ENCODE measurements around the gene TARS2. TPM values are rescaled to one million over a fixed set of nuclear protein-coding genes. Genes with fewer than 3 reads are reported as not detected.
A peak's percentile ranks its signal among the peaks of the same experiment; 100 is the strongest.

The TARS2 gene
- total RNA-seq, 6 donors from 2014 or later, result 7.1 to 24.1 (median 14.2) TPM

DNA sequence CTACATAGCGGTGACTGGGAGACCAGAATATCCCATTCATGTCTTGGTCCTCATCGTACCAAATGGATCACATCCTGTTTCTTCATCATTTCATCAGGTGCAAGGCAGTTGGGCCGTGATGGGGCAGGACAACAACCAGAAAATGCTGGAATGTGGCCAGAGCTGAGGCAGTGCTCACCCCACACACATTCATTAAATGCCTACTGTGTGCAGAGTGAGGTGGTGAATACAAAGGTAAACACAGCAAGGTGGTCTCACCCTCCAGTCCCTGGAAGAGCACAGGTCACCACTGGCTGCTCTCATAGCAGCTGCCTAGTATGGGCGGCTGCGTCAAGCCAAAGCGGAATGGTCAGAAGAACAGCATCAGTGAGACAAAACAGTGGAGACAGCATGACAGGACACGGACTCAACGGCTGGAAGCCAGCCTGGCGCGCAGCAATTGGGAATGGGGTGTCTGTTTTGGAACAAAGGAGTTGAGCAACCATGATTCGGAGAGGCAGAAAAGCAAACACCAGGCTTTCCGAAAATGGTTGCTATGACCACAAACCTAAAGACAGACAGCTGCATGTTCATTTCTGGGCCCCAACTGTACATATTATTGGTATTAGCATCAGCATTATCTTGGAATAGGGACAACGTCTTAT lies 56.4 kb downstream of the TARS2 start:
- no peaks in the 10 kb centered on the region for H3K9me3 ChIP-seq
- no peak overlapping the region for H3K4me3 ChIP-seq
- H3K27me3 ChIP-seq, result no peaks in the 10 kb centered on the region
- peaks cover 0 to 15% (median 8%) of the 10 kb centered on the region in 4 donors for H3K4me1 ChIP-seq
- H3K36me3 ChIP-seq, result no peaks in the 10 kb centered on the region
- TF ChIP-seq EP300 (IDR thresholded peaks at IDR 0.05) (no peak), POLR2AphosphoS5 (IDR thresholded peaks at IDR 0.05) (peak; percentile 36 to 44)
- no peak overlapping the region for H3K27ac ChIP-seq
- ATAC-seq (ENCODE audit: low FRiP score in 2 of 2), result peak in 1 of 2 donors; percentile 60
- WGBS, 2 donors, result 54 to 75% methylated on average over 13 of the region's 13 CpGs
- no peak for DNase-seq

DNA sequence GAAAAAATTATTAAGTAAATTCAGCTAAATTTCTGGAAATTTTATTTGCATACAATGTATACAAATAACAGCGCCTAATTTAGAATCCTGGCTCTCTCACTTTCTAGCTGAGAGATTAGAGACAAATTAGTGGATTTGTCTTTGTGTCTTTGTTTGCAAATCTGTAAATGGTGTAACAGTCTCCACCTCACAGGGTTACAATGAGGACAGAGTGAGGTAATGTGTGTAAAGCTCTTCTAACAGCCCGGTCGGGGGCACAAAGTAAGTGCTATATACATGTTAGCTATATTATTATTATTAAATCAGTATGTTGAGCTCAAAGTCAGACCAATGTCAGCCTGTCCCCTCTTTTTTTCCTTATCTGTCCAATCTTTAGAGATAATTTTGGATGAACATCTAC lies 57.0 kb downstream of the TARS2 start:
- H3K36me3 ChIP-seq, result no peaks in the 10 kb centered on the region
- no peaks in the 10 kb centered on the region for H3K9me3 ChIP-seq
- H3K27ac ChIP-seq, result no peak overlapping the region
- no peak for TF ChIP-seq EP300 (IDR thresholded peaks at IDR 0.05)
- no peak for TF ChIP-seq POLR2A (IDR thresholded peaks at IDR 0.05)
- no peak for TF ChIP-seq POLR2AphosphoS5 (IDR thresholded peaks at IDR 0.05)
- TF ChIP-seq, protein P1, sequence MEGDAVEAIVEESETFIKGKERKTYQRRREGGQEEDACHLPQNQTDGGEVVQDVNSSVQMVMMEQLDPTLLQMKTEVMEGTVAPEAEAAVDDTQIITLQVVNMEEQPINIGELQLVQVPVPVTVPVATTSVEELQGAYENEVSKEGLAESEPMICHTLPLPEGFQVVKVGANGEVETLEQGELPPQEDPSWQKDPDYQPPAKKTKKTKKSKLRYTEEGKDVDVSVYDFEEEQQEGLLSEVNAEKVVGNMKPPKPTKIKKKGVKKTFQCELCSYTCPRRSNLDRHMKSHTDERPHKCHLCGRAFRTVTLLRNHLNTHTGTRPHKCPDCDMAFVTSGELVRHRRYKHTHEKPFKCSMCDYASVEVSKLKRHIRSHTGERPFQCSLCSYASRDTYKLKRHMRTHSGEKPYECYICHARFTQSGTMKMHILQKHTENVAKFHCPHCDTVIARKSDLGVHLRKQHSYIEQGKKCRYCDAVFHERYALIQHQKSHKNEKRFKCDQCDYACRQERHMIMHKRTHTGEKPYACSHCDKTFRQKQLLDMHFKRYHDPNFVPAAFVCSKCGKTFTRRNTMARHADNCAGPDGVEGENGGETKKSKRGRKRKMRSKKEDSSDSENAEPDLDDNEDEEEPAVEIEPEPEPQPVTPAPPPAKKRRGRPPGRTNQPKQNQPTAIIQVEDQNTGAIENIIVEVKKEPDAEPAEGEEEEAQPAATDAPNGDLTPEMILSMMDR (IDR thresholded peaks at IDR 0.05), result no peak
- DNase-seq (no peak), ATAC-seq (ENCODE audit: low FRiP score in 2 of 2) (peak in 1 of 2 donors; percentile 22)
- H3K4me3 ChIP-seq, result no peak overlapping the region
- H3K4me1 ChIP-seq, result peaks cover 0 to 17% (median 10%) of the 10 kb centered on the region in 4 donors
- H3K27me3 ChIP-seq, result no peaks in the 10 kb centered on the region
- 59 to 61% methylated on average over 3 of the region's 3 CpGs for WGBS, 2 donors

DNA sequence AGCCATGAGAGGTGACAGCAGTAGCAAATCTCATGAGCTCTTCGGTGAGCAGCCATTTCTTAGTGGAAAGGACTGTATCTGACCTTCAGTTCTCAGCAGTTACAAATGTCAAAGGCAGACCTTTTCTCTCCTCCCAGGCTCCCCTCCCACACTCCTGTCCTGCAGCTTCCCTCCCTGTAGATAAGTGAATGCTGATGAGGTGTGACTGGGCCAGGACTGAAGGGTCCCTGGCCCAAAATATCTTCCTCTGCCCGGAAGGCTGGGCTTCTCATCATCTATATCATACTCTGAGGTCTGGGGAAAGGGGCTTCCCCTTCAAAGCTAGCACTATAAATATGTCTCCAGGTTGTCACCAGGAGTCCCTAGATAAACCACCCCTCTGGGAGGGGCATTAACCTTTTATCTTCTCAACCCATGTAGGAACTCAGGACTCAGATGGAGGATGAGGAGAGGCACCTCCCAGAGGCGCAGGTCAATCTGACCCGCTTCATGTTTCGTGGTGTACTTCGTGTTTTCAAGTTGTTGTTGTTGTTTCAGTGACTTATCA lies 58.3 kb downstream of the TARS2 start:
- 79 to 80% methylated on average over 6 of the region's 6 CpGs for WGBS, 2 donors
- no peak for DNase-seq
- Histone ChIP-seq H3K4me1 (peaks cover 10 to 29% (median 23%) of the 10 kb centered on the region in 4 donors), H3K27me3 (no peaks in the 10 kb centered on the region), H3K9me3 (no peaks in the 10 kb centered on the region), H3K4me3 (no peak overlapping the region), H3K27ac (no peak overlapping the region), H3K36me3 (no peaks in the 10 kb centered on the region)
- ATAC-seq (ENCODE audit: low FRiP score in 2 of 2), result no peak
- TF ChIP-seq POLR2AphosphoS5 (IDR thresholded peaks at IDR 0.05) (no peak), POLR2A (IDR thresholded peaks at IDR 0.05) (no peak), EP300 (IDR thresholded peaks at IDR 0.05) (no peak)
- TF ChIP-seq, protein P1 (IDR thresholded peaks at IDR 0.05), result no peak

DNA sequence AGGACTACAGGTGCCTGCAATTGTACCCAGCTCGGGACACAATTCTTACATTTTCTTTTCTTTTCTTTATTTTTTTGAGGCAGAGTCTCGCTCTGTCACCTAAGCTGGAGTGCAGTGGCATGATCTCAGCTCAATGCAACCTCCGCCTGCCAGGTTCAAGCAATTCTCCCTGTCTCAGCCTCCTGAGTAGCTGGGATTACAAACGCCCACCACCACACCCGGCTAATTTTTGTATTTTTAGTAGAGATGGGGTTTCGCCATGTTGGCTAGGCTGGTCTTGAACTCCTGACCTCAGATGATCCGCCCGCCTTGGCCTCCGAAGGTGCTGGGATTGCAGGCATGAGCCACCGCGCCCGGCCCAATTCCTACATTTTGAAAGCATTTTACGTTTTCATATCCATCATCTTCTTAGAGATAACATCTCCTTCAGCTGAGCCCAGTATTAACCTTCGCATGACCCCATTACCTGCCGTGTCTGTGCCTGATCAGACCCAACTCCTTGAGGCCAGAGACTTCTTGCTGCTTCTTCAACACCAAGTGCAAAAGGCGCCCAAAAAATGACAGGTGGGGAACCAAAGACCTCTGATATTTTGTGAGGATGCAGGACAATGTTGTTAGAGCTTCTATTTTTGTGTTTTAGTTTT lies 59.2 kb downstream of the TARS2 start:
- Histone ChIP-seq H3K36me3 (no peaks in the 10 kb centered on the region), H3K4me1 (peaks cover 19 to 38% (median 32%) of the 10 kb centered on the region in 4 donors), H3K9me3 (no peaks in the 10 kb centered on the region), H3K4me3 (no peak overlapping the region), H3K27me3 (no peaks in the 10 kb centered on the region), H3K27ac (no peak overlapping the region)
- ATAC-seq (ENCODE audit: low FRiP score in 2 of 2) (no peak), DNase-seq (no peak)
- 85 to 89% methylated on average over 16 of the region's 16 CpGs for WGBS, 2 donors
- TF ChIP-seq, protein P1 (IDR thresholded peaks at IDR 0.05), result no peak
- TF ChIP-seq POLR2A (IDR thresholded peaks at IDR 0.05) (no peak), POLR2AphosphoS5 (IDR thresholded peaks at IDR 0.05) (no peak), EP300 (IDR thresholded peaks at IDR 0.05) (no peak)

DNA sequence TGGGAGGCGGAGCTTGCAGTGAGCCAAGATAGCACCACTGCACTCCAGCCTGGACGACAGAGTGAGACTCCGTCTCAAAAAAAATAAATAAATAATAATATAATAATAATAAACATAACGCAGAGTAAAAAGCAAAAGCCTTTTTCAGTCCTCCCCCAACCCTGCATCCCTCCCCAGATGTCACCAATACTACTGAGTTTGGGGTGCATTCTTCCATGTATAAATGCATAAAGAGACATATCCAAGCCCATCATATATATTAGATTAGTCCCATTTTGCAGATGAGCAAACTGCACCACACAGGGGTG lies 61.1 kb downstream of the TARS2 start:
- Histone ChIP-seq H3K27me3 (no peaks in the 10 kb centered on the region), H3K36me3 (no peaks in the 10 kb centered on the region), H3K4me1 (peaks cover 37 to 55% (median 50%) of the 10 kb centered on the region in 4 donors), H3K27ac (peak overlapping the region; percentile 84 to 91 (median 88)), H3K9me3 (no peaks in the 10 kb centered on the region), H3K4me3 (peak overlapping the region; percentile 3 to 71 (median 58))
- TF ChIP-seq EP300 (IDR thresholded peaks at IDR 0.05) (no peak), POLR2AphosphoS5 (IDR thresholded peaks at IDR 0.05) (no peak), POLR2A (IDR thresholded peaks at IDR 0.05) (no peak)
- TF ChIP-seq, protein P1 (IDR thresholded peaks at IDR 0.05), result no peak
- WGBS, 2 donors, result 49 to 58% methylated on average over 4 of the region's 4 CpGs
- no peak for DNase-seq
- no peak for ATAC-seq (ENCODE audit: low FRiP score in 2 of 2)

Measured in upper lobe of left lung (tissue), 6 donors.